C4-2B (cell line): ENCODE data around the gene UBQLN2.
"Not testable (repeated sequence)": the region's sequence is repeated elsewhere in the genome, so short reads cannot be mapped to it uniquely, and the experiment has no call there.

Source experiments
- H3K27ac ChIP-seq: fragments of 450-650 bp; 2 replicates; pipeline ENCODE4 v1.5.1; 2017
- CTCF ChIP-seq: fragments of 450-650 bp; conservative IDR thresholded peaks from 2 replicates; pipeline ENCODE4 v1.5.1; 2017; ENCODE audit warnings: mild to moderate bottlenecking
- ZFX ChIP-seq: fragments of 450-650 bp; IDR thresholded peaks from 2 replicates; pipeline ENCODE4 v1.6.1; 2017

The UBQLN2 gene

GRCh38 chrX:56588397-56589188, 25.2 kb downstream of the UBQLN2 start:
- TF ChIP-seq ZFX: no peak
- TF ChIP-seq CTCF: no peak
- H3K27ac ChIP-seq: no peak overlapping the region

GRCh38 chrX:56591830-56592229, 28.4 kb downstream of the UBQLN2 start:
- not testable (repeated sequence) for H3K27ac ChIP-seq

GRCh38 chrX:56600141-56600540, 36.7 kb downstream of the UBQLN2 start:
- no peak overlapping the region for H3K27ac ChIP-seq
- TF ChIP-seq ZFX: no peak

GRCh38 chrX:56600987-56601386, 37.6 kb downstream of the UBQLN2 start:
- H3K27ac ChIP-seq: no peak overlapping the region
- TF ChIP-seq ZFX (no peak), CTCF (no peak)

GRCh38 chrX:56615282-56615681, 51.9 kb downstream of the UBQLN2 start:
- H3K27ac ChIP-seq: no peak overlapping the region
- TF ChIP-seq CTCF (no peak), ZFX (no peak)
